ENCODE results near the gene TRAPPC3L.

GRCh38 chr6:116471531-116471930 is 74.0 kb downstream of the TRAPPC3L start:
- TF ChIP-seq POLR2A (IDR thresholded peaks at IDR 0.05; ENCODE audit: low read depth, low read length) (no peak), PAX5 (IDR thresholded peaks at IDR 0.05; ENCODE audit: insufficient read depth, low read length, severe bottlenecking) (no peak), POLR2AphosphoS5 (IDR thresholded peaks at IDR 0.05; ENCODE audit: low read depth, low read length) (no peak)
